Kidney epithelial cell (primary cell): Measurements from ENCODE around the gene RABL6. TPM values are rescaled to one million over a fixed set of nuclear protein-coding genes. Genes with fewer than 3 reads are reported as not detected.
A peak's percentile ranks its signal among the peaks of the same experiment; 100 is the strongest.
"Not testable (repeated sequence)": the region's sequence is repeated elsewhere in the genome, so short reads cannot be mapped to it uniquely, and the experiment has no call there.

ENCODE experiments used
- DNase-seq: peaks from one replicate; pipeline ENCODE4 v3.0.0-alpha.2; 2010; ENCODE audit warnings: low read depth
- H3K27me3 ChIP-seq: 2 replicates; pipeline ENCODE4 v1.6.0; 2011; ENCODE audit warnings: low read length; ENCODE audit not compliant: control insufficient read depth, insufficient read depth
- H3K36me3 ChIP-seq: 2 replicates; pipeline ENCODE4 v1.5.1; 2011; ENCODE audit warnings: low read length; ENCODE audit not compliant: control insufficient read depth, insufficient read depth
- H3K4me3 ChIP-seq: 2 replicates; pipeline ENCODE4 v1.5.1; 2011; ENCODE audit warnings: low read depth, mild to moderate bottlenecking, control low read depth, low read length
- CTCF ChIP-seq: IDR thresholded peaks from 2 replicates; pipeline ENCODE4 v1.5.1; 2011; ENCODE audit warnings: mild to moderate bottlenecking, moderate library complexity, low read length, control low read depth, inconsistent platforms; ENCODE audit not compliant: insufficient read depth, poor library complexity, severe bottlenecking
- total RNA-seq: library from RNA; depleted of rRNA; stranded (reverse); fragments of >200 nt; gene quantifications from 2 replicates; pipeline ENCODE4 v1.2.3, GENCODE V29; 2015

Gene RABL6
- total RNA-seq, 1 donor from 2014 or later, result 99.3 TPM

- no peak for TF ChIP-seq CTCF
- Histone ChIP-seq H3K4me3 (no peak overlapping the region), H3K36me3 (no peaks in the 10 kb centered on the region), H3K27me3 (peaks cover 2% of the 10 kb centered on the region)
- DNase-seq, result no peak
Measured at GRCh38 chr9:136880651-136881050, 72.9 kb downstream of the RABL6 start.

DNA sequence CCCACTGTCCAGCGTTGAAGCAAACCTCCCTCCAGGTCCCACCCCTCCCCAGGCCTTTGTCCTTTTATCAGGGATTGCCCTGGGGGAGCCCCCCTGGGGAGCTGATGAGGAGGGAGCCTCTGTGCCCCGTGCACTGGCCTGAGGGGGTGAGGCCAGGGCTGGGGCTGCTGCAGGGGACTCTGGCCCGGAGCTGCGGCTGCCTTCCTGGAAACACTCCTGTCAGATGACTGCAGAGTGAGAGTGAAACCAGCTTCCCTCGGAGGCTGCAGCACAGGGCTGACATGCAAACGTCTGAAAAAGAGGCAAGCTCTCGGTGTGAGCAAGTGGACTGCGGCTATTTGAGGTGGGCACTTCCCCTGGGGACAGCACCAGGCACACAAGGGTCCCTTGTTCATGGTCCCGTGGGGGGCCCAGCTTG is 74.0 kb downstream of the RABL6 start:
- DNase-seq, result no peak
- Histone ChIP-seq H3K4me3 (no peak overlapping the region), H3K27me3 (peaks cover under 1% of the 10 kb centered on the region), H3K36me3 (no peaks in the 10 kb centered on the region)
- TF ChIP-seq CTCF, result no peak

- Histone ChIP-seq H3K36me3 (no peaks in the 10 kb centered on the region), H3K4me3 (no peak overlapping the region)
Measured at GRCh38 chr9:136882109-136882946, 74.6 kb downstream of the RABL6 start.

GRCh38 chr9:136882947-136883283 is 75.2 kb downstream of the RABL6 start:
- H3K36me3 ChIP-seq, DNase-seq, H3K27me3 ChIP-seq, H3K4me3 ChIP-seq: not testable (repeated sequence)

More at GRCh38 chr9:136882109-136882946, 74.6 kb downstream of the RABL6 start:
- no peaks in the 10 kb centered on the region for H3K27me3 ChIP-seq
- no peak for TF ChIP-seq CTCF
- DNase-seq, result peak; percentile 63

- not testable (repeated sequence) for H3K27me3 ChIP-seq, DNase-seq, H3K36me3 ChIP-seq, H3K4me3 ChIP-seq
Measured at GRCh38 chr9:136883670-136884069, 75.9 kb downstream of the RABL6 start.

- Histone ChIP-seq H3K4me3 (peak within 1 kb of the TSS; percentile 94), H3K36me3 (no peaks in the 10 kb centered on the region), H3K27me3 (no peaks in the 10 kb centered on the region)
- TF ChIP-seq CTCF, result no peak
- DNase-seq, result peak; percentile 93
Measured at GRCh38 chr9:136885950-136886578, 78.3 kb downstream of the RABL6 start, which contains the start of gene TRAF2. TRAF2 (plus strand) TSS chr9:136886516; CDS start chr9:136898741, 12,225 bp downstream.
